ENCODE results near the gene PPP6R3. TPM values are rescaled to one million over a fixed set of nuclear protein-coding genes. Genes with fewer than 3 reads are reported as not detected.
"Not testable (repeated sequence)": the region's sequence is repeated elsewhere in the genome, so short reads cannot be mapped to it uniquely, and the experiment has no call there.

PPP6R3 gene
- polyA plus RNA-seq, 1 donor (not counting 4 experiments of a cell fraction or from before 2014, with no cell fraction given): 50.2 TPM

- H3K4me3 ChIP-seq (ENCODE audit: control insufficient read depth in 2 of 3, extremely low read depth in 1 of 3, insufficient read depth in 2 of 3, low read depth in 1 of 3, low read length in 3 of 3); FAIRE-seq; DNase-seq (ENCODE audit: low read depth, low spot score); H3K79me2 ChIP-seq (ENCODE audit: control insufficient read depth, insufficient read depth, low read length); dilution Hi-C loops (cut with MboI; ENCODE audit: extremely low pct_ligation_motif_present, low sequenced_read_pairs); H3K9me1 ChIP-seq (ENCODE audit: control insufficient read depth, extremely low read depth, insufficient read depth, low read length); H3K27me3 ChIP-seq (ENCODE audit: control insufficient read depth, extremely low read depth, insufficient read depth, low read length); H3K9ac ChIP-seq (ENCODE audit: control insufficient read depth, extremely low read depth, insufficient read depth, low read length); H3K36me3 ChIP-seq (ENCODE audit: control insufficient read depth in 2 of 2, extremely low read depth in 1 of 2, insufficient read depth in 2 of 2, low read length in 2 of 2); H3K27ac ChIP-seq (ENCODE audit: control insufficient read depth, insufficient read depth, low read length); H3K4me1 ChIP-seq (ENCODE audit: control insufficient read depth, extremely low read depth, insufficient read depth, low read length); H3K4me2 ChIP-seq (ENCODE audit: control insufficient read depth, extremely low read depth, insufficient read depth, low read depth, low read length); H4K20me1 ChIP-seq (ENCODE audit: control insufficient read depth, extremely low read depth, insufficient read depth, low read length); H2AFZ ChIP-seq (ENCODE audit: control insufficient read depth, low read length); H3K9me3 ChIP-seq (ENCODE audit: control insufficient read depth, low read depth, low read length): not testable (repeated sequence)
Measured at GRCh38 chr11:68628837-68629236, 168.3 kb downstream of the PPP6R3 start.

DNA sequence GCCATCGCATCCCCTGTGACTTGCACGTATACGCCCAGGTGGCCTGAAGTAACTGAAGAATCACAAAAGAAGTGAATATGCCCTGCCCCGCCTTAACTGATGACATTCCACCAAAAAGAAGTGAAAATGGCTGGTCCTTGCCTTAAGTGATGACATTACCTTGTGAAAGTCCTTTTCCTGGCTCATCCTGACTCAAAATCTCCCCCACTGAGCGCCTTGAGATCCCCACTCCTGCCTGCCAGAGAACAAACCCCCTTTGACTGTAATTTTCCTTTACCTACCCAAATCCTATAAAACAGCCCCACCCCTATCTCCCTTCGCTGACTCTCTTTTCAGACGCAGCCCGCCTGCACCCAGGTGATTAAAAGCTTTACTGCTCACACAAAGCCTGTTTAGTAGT lies 171.8 kb downstream of the PPP6R3 start:
- H3K9me1 ChIP-seq (ENCODE audit: control insufficient read depth, extremely low read depth, insufficient read depth, low read length); H3K4me1 ChIP-seq (ENCODE audit: control insufficient read depth, extremely low read depth, insufficient read depth, low read length); H3K4me2 ChIP-seq (ENCODE audit: control insufficient read depth, extremely low read depth, insufficient read depth, low read depth, low read length); FAIRE-seq; H3K9me3 ChIP-seq (ENCODE audit: control insufficient read depth, low read depth, low read length); DNase-seq (ENCODE audit: low read depth, low spot score); H3K27me3 ChIP-seq (ENCODE audit: control insufficient read depth, extremely low read depth, insufficient read depth, low read length); dilution Hi-C loops (cut with MboI; ENCODE audit: extremely low pct_ligation_motif_present, low sequenced_read_pairs); H3K36me3 ChIP-seq (ENCODE audit: control insufficient read depth in 2 of 2, extremely low read depth in 1 of 2, insufficient read depth in 2 of 2, low read length in 2 of 2); H3K4me3 ChIP-seq (ENCODE audit: control insufficient read depth in 2 of 3, extremely low read depth in 1 of 3, insufficient read depth in 2 of 3, low read depth in 1 of 3, low read length in 3 of 3); H3K9ac ChIP-seq (ENCODE audit: control insufficient read depth, extremely low read depth, insufficient read depth, low read length); H3K79me2 ChIP-seq (ENCODE audit: control insufficient read depth, insufficient read depth, low read length); H4K20me1 ChIP-seq (ENCODE audit: control insufficient read depth, extremely low read depth, insufficient read depth, low read length); H2AFZ ChIP-seq (ENCODE audit: control insufficient read depth, low read length); H3K27ac ChIP-seq (ENCODE audit: control insufficient read depth, insufficient read depth, low read length): not testable (repeated sequence)

- no peaks in the 10 kb centered on the region for H3K36me3 ChIP-seq (ENCODE audit: control insufficient read depth in 2 of 2, extremely low read depth in 1 of 2, insufficient read depth in 2 of 2, low read length in 2 of 2)
- H3K4me3 ChIP-seq (ENCODE audit: control insufficient read depth in 2 of 3, extremely low read depth in 1 of 3, insufficient read depth in 2 of 3, low read depth in 1 of 3, low read length in 3 of 3): no peak overlapping the region
- DNase-seq (ENCODE audit: low read depth, low spot score) (no peak), FAIRE-seq (no peak)
- no peak overlapping the region for H3K27ac ChIP-seq (ENCODE audit: control insufficient read depth, insufficient read depth, low read length)
- H3K9me3 ChIP-seq (ENCODE audit: control insufficient read depth, low read depth, low read length): no peaks in the 10 kb centered on the region
- H3K27me3 ChIP-seq (ENCODE audit: control insufficient read depth, extremely low read depth, insufficient read depth, low read length): no peaks in the 10 kb centered on the region
- no peaks in the 10 kb centered on the region for H3K4me1 ChIP-seq (ENCODE audit: control insufficient read depth, extremely low read depth, insufficient read depth, low read length)
- H3K9ac ChIP-seq (ENCODE audit: control insufficient read depth, extremely low read depth, insufficient read depth, low read length): no peak overlapping the region
- H4K20me1 ChIP-seq (ENCODE audit: control insufficient read depth, extremely low read depth, insufficient read depth, low read length): no peaks in the 10 kb centered on the region
- H3K4me2 ChIP-seq (ENCODE audit: control insufficient read depth, extremely low read depth, insufficient read depth, low read depth, low read length): no peak overlapping the region
- H2AFZ ChIP-seq (ENCODE audit: control insufficient read depth, low read length): no peak overlapping the region
- no peaks in the 10 kb centered on the region for H3K9me1 ChIP-seq (ENCODE audit: control insufficient read depth, extremely low read depth, insufficient read depth, low read length)
- no peaks in the 10 kb centered on the region for H3K79me2 ChIP-seq (ENCODE audit: control insufficient read depth, insufficient read depth, low read length)
- TF ChIP-seq EZH2 (IDR thresholded peaks at IDR 0.05; ENCODE audit: low read length) (no peak), CTCF (optimal IDR thresholded peaks at IDR 0.05 in 1 of 3, IDR thresholded peaks at IDR 0.05 in 1 of 3, conservative IDR thresholded peaks at IDR 0.05 in 1 of 3; ENCODE audit: extremely low read depth in 1 of 3, insufficient read depth in 2 of 3, low read length in 3 of 3) (peak; percentile 63 to 80 (median 65))
- dilution Hi-C loops (cut with MboI; ENCODE audit: extremely low pct_ligation_motif_present, low sequenced_read_pairs): no loop called here
Measured at GRCh38 chr11:68632802-68633201, 172.2 kb downstream of the PPP6R3 start.

DNA sequence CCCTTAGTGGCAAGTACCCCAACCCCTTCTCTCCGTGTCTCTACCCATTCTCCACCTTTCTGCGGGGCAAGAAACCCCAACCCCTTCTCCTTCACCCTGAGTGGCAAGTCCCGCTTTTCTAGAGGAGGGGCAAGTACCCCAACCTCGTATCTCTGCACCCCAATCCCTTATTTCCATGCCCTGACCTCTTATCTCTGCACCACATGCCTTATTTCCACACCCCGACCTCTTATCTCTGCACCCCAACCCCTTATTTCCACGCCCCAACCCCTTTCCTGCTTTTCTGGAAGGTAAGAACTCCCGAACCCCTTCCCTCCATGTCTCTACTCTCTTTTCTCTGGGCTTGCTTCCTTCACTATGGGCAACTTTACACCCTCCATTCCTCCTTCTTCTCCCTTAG lies 174.1 kb downstream of the PPP6R3 start:
- H3K4me3 ChIP-seq (ENCODE audit: control insufficient read depth in 2 of 3, extremely low read depth in 1 of 3, insufficient read depth in 2 of 3, low read depth in 1 of 3, low read length in 3 of 3); H3K4me2 ChIP-seq (ENCODE audit: control insufficient read depth, extremely low read depth, insufficient read depth, low read depth, low read length); FAIRE-seq; H3K27ac ChIP-seq (ENCODE audit: control insufficient read depth, insufficient read depth, low read length); H3K27me3 ChIP-seq (ENCODE audit: control insufficient read depth, extremely low read depth, insufficient read depth, low read length); H3K9me1 ChIP-seq (ENCODE audit: control insufficient read depth, extremely low read depth, insufficient read depth, low read length); DNase-seq (ENCODE audit: low read depth, low spot score); H3K9ac ChIP-seq (ENCODE audit: control insufficient read depth, extremely low read depth, insufficient read depth, low read length); H3K36me3 ChIP-seq (ENCODE audit: control insufficient read depth in 2 of 2, extremely low read depth in 1 of 2, insufficient read depth in 2 of 2, low read length in 2 of 2); H4K20me1 ChIP-seq (ENCODE audit: control insufficient read depth, extremely low read depth, insufficient read depth, low read length); H3K79me2 ChIP-seq (ENCODE audit: control insufficient read depth, insufficient read depth, low read length); H3K9me3 ChIP-seq (ENCODE audit: control insufficient read depth, low read depth, low read length); H3K4me1 ChIP-seq (ENCODE audit: control insufficient read depth, extremely low read depth, insufficient read depth, low read length); H2AFZ ChIP-seq (ENCODE audit: control insufficient read depth, low read length); dilution Hi-C loops (cut with MboI; ENCODE audit: extremely low pct_ligation_motif_present, low sequenced_read_pairs): not testable (repeated sequence)
